Caco-2 (cell line): ENCODE measurements around the gene PRKAG2. TPM values are rescaled to one million over a fixed set of nuclear protein-coding genes. Genes with fewer than 3 reads are reported as not detected.

ENCODE experiments used
- BruUV-seq: library from RNA; stranded (reverse); fragments of 400-500 nt; replicated peaks from 2 replicates; lab custom pipeline; 2021; lab: Mats Ljungman, UMichigan
- CTCF ChIA-PET: fragments of 300-600 bp; sonication (Branson Sonifier 250); formaldehyde crosslinking; loops from one replicate; lab custom pipeline; 2022; ENCODE audit warnings: antibody characterized with exemption; lab: Charles Lee
- POLR2A ChIA-PET: fragments of 300-600 bp; sonication (Branson Sonifier 250); formaldehyde crosslinking; loops from one replicate; lab custom pipeline; 2022; ENCODE audit warnings: antibody characterized with exemption; lab: Charles Lee
- DNase-seq, 2 experiments: peaks; one replicate each; pipeline versions ENCODE4 v3.0.0 to v3.0.0-alpha.2; 2020 to 2022
- H3K27me3 ChIP-seq: replicated peaks from 2 replicates; pipeline ENCODE4 v1.6.0; 2011; ENCODE audit warnings: low read length; ENCODE audit not compliant: control insufficient read depth, insufficient read depth
- H3K36me3 ChIP-seq: 2 replicates; pipeline ENCODE4 v1.5.1; 2011; ENCODE audit warnings: low read length; ENCODE audit not compliant: control insufficient read depth, insufficient read depth
- H3K4me1 ChIP-seq: fragments of 250-450 bp; sonication (Bioruptor Pico); 2 replicates; pipeline ENCODE4 v1.5.1; 2020; ENCODE audit warnings: mild to moderate bottlenecking
- H3K4me3 ChIP-seq: 2 replicates; pipeline ENCODE4 v1.5.1; 2011; ENCODE audit warnings: low read depth, mild to moderate bottlenecking, control low read depth, low read length
- H3K9me3 ChIP-seq: fragments of 250-450 bp; sonication (Bioruptor Pico); 2 replicates; pipeline ENCODE4 v1.5.1; 2020; ENCODE audit warnings: mild to moderate bottlenecking, moderate library complexity
- H3K27ac Mint-ChIP-seq: one replicate; pipeline ENCODE4 v1.8.0; 2022; ENCODE audit warnings: mixed read lengths; ENCODE audit not compliant: unreplicated experiment
- H3K27me3 Mint-ChIP-seq: one replicate; pipeline ENCODE4 v1.8.0; 2022; ENCODE audit warnings: mixed read lengths; ENCODE audit not compliant: insufficient read depth, unreplicated experiment
- H3K36me3 Mint-ChIP-seq: one replicate; pipeline ENCODE4 v1.8.0; 2022; ENCODE audit warnings: mild to moderate bottlenecking, mixed read lengths; ENCODE audit not compliant: insufficient read depth, unreplicated experiment
- H3K4me1 Mint-ChIP-seq: one replicate; pipeline ENCODE4 v1.8.0; 2022; ENCODE audit warnings: low read depth, mixed read lengths; ENCODE audit not compliant: unreplicated experiment
- H3K4me3 Mint-ChIP-seq: one replicate; pipeline ENCODE4 v1.8.0; 2022; ENCODE audit warnings: mild to moderate bottlenecking, moderate library complexity, mixed read lengths; ENCODE audit not compliant: unreplicated experiment
- H3K9me3 Mint-ChIP-seq: one replicate; pipeline ENCODE4 v1.8.0; 2022; ENCODE audit warnings: mixed read lengths; ENCODE audit not compliant: unreplicated experiment
- CTCF ChIP-seq, 2 experiments: fragments of 200-600 bp in 1 of 2; IDR thresholded peaks; 1 replicate in 1 of 2; 2 replicates in 1 of 2; pipeline versions ENCODE4 v1.5.1 to v1.8.0; 2011 to 2022; ENCODE audit warnings: antibody characterized with exemption in 1 of 2, control low read depth in 1 of 2, inconsistent platforms in 1 of 2, low read depth in 1 of 2, low read length in 1 of 2, mild to moderate bottlenecking in 1 of 2, moderate library complexity in 1 of 2; ENCODE audit not compliant: insufficient read depth in 1 of 2, severe bottlenecking in 1 of 2, unreplicated experiment in 1 of 2
- intact Hi-C: fragments of 100-400 bp; cut with micrococcal nuclease; formaldehyde crosslinking; loops from one replicate; pipeline ENCODE4 v1.10.0; 2022; ENCODE audit not compliant: unreplicated experiment
- total RNA-seq: library from RNA; stranded (reverse); gene quantifications from 2 replicates; pipeline ENCODE4 v1.2.3, GENCODE V29; 2022

Gene PRKAG2
- total RNA-seq, 1 experiment from 2014 or later = 15.9 TPM

DNA sequence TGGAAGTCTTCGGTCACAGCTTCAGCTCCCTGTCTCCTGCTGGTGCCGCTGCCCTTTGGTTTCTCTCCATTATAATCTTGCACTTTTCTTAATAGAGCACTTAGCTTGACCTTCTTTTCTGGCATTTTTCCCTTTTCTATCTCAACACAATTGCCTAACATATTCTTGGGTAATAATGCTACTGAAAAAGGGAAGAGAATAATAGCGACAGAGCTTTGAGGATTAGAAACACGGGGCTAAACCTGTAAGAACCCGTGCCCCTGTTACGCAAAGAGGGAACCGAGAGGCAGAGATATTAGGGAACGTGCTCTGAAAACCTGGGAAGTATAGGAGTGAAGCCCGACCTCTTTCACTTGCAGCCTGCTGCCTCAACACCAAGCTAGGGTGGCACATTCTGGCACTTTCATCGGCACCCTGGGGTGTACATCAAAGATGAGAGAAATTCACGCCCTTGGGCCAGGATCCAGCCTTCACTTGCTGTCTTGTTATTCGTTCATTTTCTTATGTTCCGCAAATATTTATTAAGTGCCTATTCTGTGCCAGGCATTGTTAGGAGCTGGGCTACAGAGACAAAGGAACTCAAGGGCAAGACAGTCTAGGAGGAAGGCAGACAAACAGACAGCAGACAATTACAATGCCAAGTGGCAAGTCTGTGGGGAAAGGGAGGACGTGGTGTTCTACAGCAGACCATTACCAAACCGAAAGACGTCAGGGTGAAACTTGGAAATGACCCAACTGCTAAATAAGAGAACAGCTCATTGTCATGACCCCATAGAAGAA, 46.4 kb upstream of the PRKAG2 start:
- no peaks in the 10 kb centered on the region for H3K27me3 ChIP-seq
- H3K9me3 Mint-ChIP-seq = no peaks in the 10 kb centered on the region
- TF ChIP-seq CTCF (IDR thresholded peaks at IDR 0.05; ENCODE audit: insufficient read depth in 1 of 2, low read depth in 1 of 2, low read length in 1 of 2, severe bottlenecking in 1 of 2, unreplicated experiment in 1 of 2) = no peak
- H3K36me3 ChIP-seq = no peaks in the 10 kb centered on the region
- ChIA-PET CTCF (no interaction called here), POLR2A (no interaction called here)
- H3K4me1 ChIP-seq = peaks cover 25% of the 10 kb centered on the region
- no peaks in the 10 kb centered on the region for H3K27me3 Mint-ChIP-seq
- no TSS peak for BruUV-seq
- H3K4me1 Mint-ChIP-seq = peaks cover 30% of the 10 kb centered on the region
- no peak overlapping the region for H3K4me3 ChIP-seq
- intact Hi-C loops = no loop called here
- no peaks in the 10 kb centered on the region for H3K36me3 Mint-ChIP-seq
- DNase-seq = no peak
- no peak overlapping the region for H3K27ac Mint-ChIP-seq
- H3K9me3 ChIP-seq = no peaks in the 10 kb centered on the region
- no peak overlapping the region for H3K4me3 Mint-ChIP-seq

- H3K9me3 ChIP-seq = no peaks in the 10 kb centered on the region
- no peak for DNase-seq
- Mint-ChIP-seq H3K9me3 (no peaks in the 10 kb centered on the region), H3K36me3 (no peaks in the 10 kb centered on the region), H3K4me1 (peaks cover 40% of the 10 kb centered on the region), H3K4me3 (no peak overlapping the region), H3K27me3 (no peaks in the 10 kb centered on the region), H3K27ac (no peak overlapping the region)
- no peaks in the 10 kb centered on the region for H3K36me3 ChIP-seq
- no TSS peak for BruUV-seq
- TF ChIP-seq CTCF (IDR thresholded peaks at IDR 0.05; ENCODE audit: insufficient read depth in 1 of 2, low read depth in 1 of 2, low read length in 1 of 2, severe bottlenecking in 1 of 2, unreplicated experiment in 1 of 2) = no peak
- CTCF ChIA-PET = no interaction called here
- POLR2A ChIA-PET = no interaction called here
- no peaks in the 10 kb centered on the region for H3K27me3 ChIP-seq
- intact Hi-C loops = no loop called here
- H3K4me3 ChIP-seq = no peak overlapping the region
- peaks cover 36% of the 10 kb centered on the region for H3K4me1 ChIP-seq
These were observed 44.5 kb upstream of the PRKAG2 start for GRCh38 chr7:151921451-151921850.

- Histone ChIP-seq H3K4me3 (no peak overlapping the region), H3K9me3 (no peaks in the 10 kb centered on the region), H3K27me3 (no peaks in the 10 kb centered on the region), H3K4me1 (peaks cover 31% of the 10 kb centered on the region), H3K36me3 (no peaks in the 10 kb centered on the region)
- no peak for TF ChIP-seq CTCF (IDR thresholded peaks at IDR 0.05; ENCODE audit: insufficient read depth in 1 of 2, low read depth in 1 of 2, low read length in 1 of 2, severe bottlenecking in 1 of 2, unreplicated experiment in 1 of 2)
- Mint-ChIP-seq H3K9me3 (peaks cover 3% of the 10 kb centered on the region), H3K27me3 (no peaks in the 10 kb centered on the region), H3K4me1 (peaks cover 37% of the 10 kb centered on the region), H3K4me3 (no peak overlapping the region), H3K36me3 (no peaks in the 10 kb centered on the region), H3K27ac (no peak overlapping the region)
- no TSS peak for BruUV-seq
- CTCF ChIA-PET = no interaction called here
- intact Hi-C loops = no loop called here
- POLR2A ChIA-PET = no interaction called here
- no peak for DNase-seq
These were observed 43.6 kb upstream of the PRKAG2 start for GRCh38 chr7:151920488-151920887.
